HG03066 (cell line): ENCODE measurements around the gene BCL11A.

Experiments used
- ATAC-seq: cut with Tn5 transposase; IDR thresholded peaks from one replicate; pipeline ENCODE4 v1.9.1; 2021; ENCODE audit warnings: low read depth; ENCODE audit not compliant: unreplicated experiment

Gene BCL11A

GRCh38 chr2:60529136-60529784 is 24.2 kb downstream of the BCL11A start:
- no peak for ATAC-seq

- ATAC-seq = no peak
These were observed 25.0 kb downstream of the BCL11A start for GRCh38 chr2:60528281-60529020.

- no peak for ATAC-seq
These were observed 25.7 kb downstream of the BCL11A start for GRCh38 chr2:60527762-60528161.

- ATAC-seq = no peak
These were observed 26.8 kb downstream of the BCL11A start for GRCh38 chr2:60526623-60527022.

- ATAC-seq = no peak
These were observed 27.6 kb downstream of the BCL11A start for GRCh38 chr2:60525899-60526298.

GRCh38 chr2:60524874-60525273 is 28.6 kb downstream of the BCL11A start:
- ATAC-seq = no peak

- no peak for ATAC-seq
These were observed 29.5 kb downstream of the BCL11A start for GRCh38 chr2:60523963-60524362.

- ATAC-seq = no peak
These were observed 31.0 kb downstream of the BCL11A start for GRCh38 chr2:60522462-60522861.

- ATAC-seq = no peak
These were observed 31.8 kb downstream of the BCL11A start for GRCh38 chr2:60521626-60522025.

GRCh38 chr2:60520917-60521539 is 32.4 kb downstream of the BCL11A start:
- no peak for ATAC-seq

- ATAC-seq = no peak
These were observed 33.1 kb downstream of the BCL11A start for GRCh38 chr2:60520151-60520876.

- ATAC-seq = no peak
These were observed 34.1 kb downstream of the BCL11A start for GRCh38 chr2:60519231-60519863.

- ATAC-seq = no peak
These were observed 34.9 kb downstream of the BCL11A start for GRCh38 chr2:60518567-60518966.

GRCh38 chr2:60517446-60517845 is 36.0 kb downstream of the BCL11A start:
- no peak for ATAC-seq

GRCh38 chr2:60516826-60517225 is 36.6 kb downstream of the BCL11A start:
- no peak for ATAC-seq

- ATAC-seq = no peak
These were observed 37.1 kb downstream of the BCL11A start for GRCh38 chr2:60516383-60516811.

GRCh38 chr2:60515721-60516226 is 37.7 kb downstream of the BCL11A start:
- ATAC-seq = peak; percentile 92

- ATAC-seq = no peak
These were observed 39.5 kb downstream of the BCL11A start for GRCh38 chr2:60513996-60514395.

- no peak for ATAC-seq
These were observed 40.3 kb downstream of the BCL11A start for GRCh38 chr2:60513191-60513590.

- no peak for ATAC-seq
These were observed 40.8 kb downstream of the BCL11A start for GRCh38 chr2:60512641-60513040.
